H1 (cell line): ENCODE results near the gene GDPGP1. TPM values are rescaled to one million over a fixed set of nuclear protein-coding genes. Genes with fewer than 3 reads are reported as not detected.

Experiments
- CTCF ChIA-PET: fragments of 300-600 bp; sonication (Branson Sonifier 250); formaldehyde crosslinking; loops from one replicate; lab custom pipeline; 2021; ENCODE audit not compliant: partially characterized antibody; lab: Charles Lee
- POLR2A ChIA-PET: fragments of 300-600 bp; sonication (Branson Sonifier 250); formaldehyde crosslinking; loops from one replicate; lab custom pipeline; 2021; ENCODE audit warnings: inconsistent platforms; ENCODE audit not compliant: partially characterized antibody; lab: Charles Lee
- DNase-seq, 2 experiments: peaks; one replicate each; pipeline versions ENCODE4 v3.0.0 to v3.0.0-alpha.2; 2010 to 2022; ENCODE audit warnings: low spot score in 2 of 2, low read depth in 1 of 2, mixed read lengths in 1 of 2
- FAIRE-seq: peaks from 2 replicates; lab custom pipeline; 2011; peaks lifted over from hg19 to GRCh38; lab: Jason Lieb, UNC
- H2AFZ ChIP-seq: 2 replicates; pipeline ENCODE4 v1.8.1; 2012; ENCODE audit warnings: low read length, inconsistent platforms
- H2AK5ac ChIP-seq: 2 replicates; pipeline ENCODE4 v1.6.1; 2013; ENCODE audit warnings: low read depth, low read length
- H2BK120ac ChIP-seq: replicated peaks from 2 replicates; pipeline ENCODE3; 2013; ENCODE audit warnings: low read depth, low read length, inconsistent platforms
- H2BK12ac ChIP-seq: 2 replicates; pipeline ENCODE4 v1.6.1; 2013; ENCODE audit warnings: low read depth, low read length
- H2BK15ac ChIP-seq: 2 replicates; pipeline ENCODE4 v1.6.1; 2013; ENCODE audit warnings: low read length
- H2BK20ac ChIP-seq: 2 replicates; pipeline ENCODE4 v1.6.1; 2013; ENCODE audit warnings: low read length
- H2BK5ac ChIP-seq: 2 replicates; pipeline ENCODE4 v1.6.1; 2013; ENCODE audit warnings: low read depth, low read length
- H3K14ac ChIP-seq: 2 replicates; pipeline ENCODE4 v1.6.1; 2013; ENCODE audit warnings: inconsistent platforms; ENCODE audit not compliant: insufficient read length
- H3K18ac ChIP-seq: 2 replicates; pipeline ENCODE4 v1.6.1; 2013; ENCODE audit warnings: low read length; ENCODE audit errors: extremely low read depth
- H3K23ac ChIP-seq: 2 replicates; pipeline ENCODE4 v1.6.1; 2013; ENCODE audit warnings: inconsistent platforms; ENCODE audit not compliant: insufficient read length
- H3K23me2 ChIP-seq: 2 replicates; pipeline ENCODE4 v1.6.1; 2013; ENCODE audit warnings: low read depth, low read length
- H3K27ac ChIP-seq: 2 replicates; pipeline ENCODE4 v1.6.1; 2011; ENCODE audit warnings: low read depth, low read length, inconsistent platforms
- H3K27me3 ChIP-seq, 4 experiments: replicated peaks in 1 of 4; 1 replicate in 1 of 4; 2 replicates in 3 of 4; pipeline versions ENCODE4 v1.6.1 to v1.8.1; 2011 to 2013; ENCODE audit warnings: low read length in 3 of 4, mild to moderate bottlenecking in 3 of 4, inconsistent platforms in 2 of 4, mixed read lengths in 2 of 4, moderate library complexity in 1 of 4; ENCODE audit not compliant: control insufficient read depth in 3 of 4, insufficient read depth in 3 of 4; ENCODE audit errors: extremely low read depth in 1 of 4
- H3K36me3 ChIP-seq, 4 experiments: 2 replicates each; pipeline versions ENCODE4 v1.6.1 to v1.8.1; 2011 to 2013; ENCODE audit warnings: mild to moderate bottlenecking in 4 of 4, low read length in 3 of 4, moderate library complexity in 2 of 4, control low read depth in 1 of 4, inconsistent platforms in 1 of 4; ENCODE audit not compliant: insufficient read depth in 4 of 4, control insufficient read depth in 2 of 4
- H3K4ac ChIP-seq: replicated peaks from 2 replicates; pipeline ENCODE3; 2013; ENCODE audit warnings: low read length, low read depth, mixed read lengths, inconsistent platforms; ENCODE audit not compliant: insufficient read length
- H3K4me1 ChIP-seq, 4 experiments: replicated peaks in 1 of 4; 1 replicate in 1 of 4; 2 replicates in 3 of 4; pipeline versions ENCODE4 v1.6.1 to v1.8.1; 2011 to 2013; ENCODE audit warnings: low read length in 3 of 4, inconsistent platforms in 2 of 4, mixed read lengths in 1 of 4; ENCODE audit not compliant: insufficient read depth in 4 of 4, control insufficient read depth in 3 of 4
- H3K4me2 ChIP-seq, 2 experiments: 2 replicates each; pipeline versions ENCODE4 v1.6.1 to v1.8.1; 2011 to 2013; ENCODE audit warnings: low read depth in 2 of 2, low read length in 2 of 2, control low read depth in 1 of 2, inconsistent platforms in 1 of 2, mild to moderate bottlenecking in 1 of 2; ENCODE audit not compliant: insufficient read depth in 1 of 2
- H3K4me3 ChIP-seq, 4 experiments: fragments of 200-600, 300-600 bp in 1 of 4; sonication (generic), shearing (Covaris generic), sonication (Bioruptor Twin) in 1 of 4; 2 replicates each; pipeline versions ENCODE4 v1.5.1 to v1.8.1; 2011 to 2016; ENCODE audit warnings: low read length in 4 of 4, low read depth in 3 of 4, control low read depth in 2 of 4, inconsistent platforms in 2 of 4, mild to moderate bottlenecking in 2 of 4, mixed read lengths in 1 of 4, moderate library complexity in 1 of 4; ENCODE audit not compliant: insufficient read depth in 2 of 4; ENCODE audit errors: extremely low read depth in 1 of 4
- H3K56ac ChIP-seq: replicated peaks from 2 replicates; pipeline ENCODE3; 2013; ENCODE audit warnings: low read depth, mild to moderate bottlenecking, mixed read lengths, low read length, inconsistent platforms; ENCODE audit not compliant: insufficient read length
- H3K79me1 ChIP-seq: 2 replicates; pipeline ENCODE4 v1.6.1; 2013; ENCODE audit warnings: low read depth, low read length, control low read depth
- H3K79me2 ChIP-seq, 2 experiments: 2 replicates each; pipeline versions ENCODE4 v1.6.1 to v1.8.1; 2012 to 2013; ENCODE audit warnings: low read length in 2 of 2, mild to moderate bottlenecking in 2 of 2, inconsistent platforms in 1 of 2; ENCODE audit not compliant: insufficient read depth in 2 of 2, control insufficient read depth in 1 of 2
- H3K9ac ChIP-seq, 4 experiments: replicated peaks in 1 of 4; 1 replicate in 1 of 4; 2 replicates in 3 of 4; pipeline versions ENCODE4 v1.6.1 to v1.8.1; 2011 to 2013; ENCODE audit warnings: low read depth in 3 of 4, low read length in 3 of 4, control low read depth in 2 of 4, mild to moderate bottlenecking in 2 of 4, moderate library complexity in 2 of 4, inconsistent platforms in 1 of 4; ENCODE audit errors: extremely low read depth in 1 of 4
- H3K9me3 ChIP-seq, 2 experiments: 2 replicates each; pipeline versions ENCODE4 v1.6.1 to v1.8.1; 2012 to 2013; ENCODE audit warnings: mild to moderate bottlenecking in 2 of 2, moderate library complexity in 2 of 2, control low read depth in 1 of 2, inconsistent platforms in 1 of 2, low read depth in 1 of 2, low read length in 1 of 2, mixed read lengths in 1 of 2; ENCODE audit not compliant: insufficient read depth in 2 of 2
- H4K20me1 ChIP-seq, 2 experiments: replicated peaks in 1 of 2; 2 replicates each; pipeline versions ENCODE3 to v1.8.1; 2011 to 2013; ENCODE audit warnings: inconsistent platforms in 2 of 2, low read length in 2 of 2, mild to moderate bottlenecking in 1 of 2; ENCODE audit not compliant: insufficient read depth in 2 of 2, control insufficient read depth in 1 of 2
- H4K5ac ChIP-seq: 2 replicates; pipeline ENCODE4 v1.6.1; 2013; ENCODE audit warnings: low read length, low read depth, mixed read lengths, inconsistent platforms; ENCODE audit not compliant: insufficient read length
- H4K8ac ChIP-seq: 2 replicates; pipeline ENCODE4 v1.8.0; 2013; ENCODE audit warnings: mild to moderate bottlenecking, moderate library complexity, low read length, inconsistent platforms; ENCODE audit not compliant: insufficient read depth; ENCODE audit errors: extremely low read depth
- H4K91ac ChIP-seq: replicated peaks from 2 replicates; pipeline ENCODE3; 2013; ENCODE audit warnings: low read length, mixed read lengths, inconsistent platforms; ENCODE audit not compliant: insufficient read length
- BRCA1 ChIP-seq: IDR thresholded peaks from 2 replicates; pipeline ENCODE4 v1.6.1; 2012; ENCODE audit warnings: low read depth, low read length, improper control_type of control experiment
- CBX8 ChIP-seq: fragments of 300-800, 300-1000 bp; sonication (generic); IDR thresholded peaks from 2 replicates; pipeline ENCODE4 v1.7.1; 2016; ENCODE audit warnings: low read depth, low read length, borderline replicate concordance
- CEBPB ChIP-seq: IDR thresholded peaks from 2 replicates; pipeline ENCODE4 v1.6.1; 2012; ENCODE audit warnings: low read depth, low read length
- HDAC6 ChIP-seq: IDR thresholded peaks from one replicate; pipeline ENCODE4 v1.7.1; 2012; ENCODE audit warnings: low read depth, mild to moderate bottlenecking, inconsistent platforms, low read length, moderate library complexity
- JUN ChIP-seq: IDR thresholded peaks from 2 replicates; pipeline ENCODE4 v1.6.1; 2011; ENCODE audit warnings: low read depth, mild to moderate bottlenecking, improper control_type of control experiment, low read length
- JUND ChIP-seq: IDR thresholded peaks from 2 replicates; pipeline ENCODE4 v1.6.1; 2011; ENCODE audit warnings: mild to moderate bottlenecking, improper control_type of control experiment, low read length
- PHF8 ChIP-seq: fragments of 200-600 bp; sonication (generic); conservative IDR thresholded peaks from 2 replicates; pipeline ENCODE4 v1.7.1; 2012; ENCODE audit warnings: low read depth, mild to moderate bottlenecking, inconsistent platforms, low read length, moderate library complexity
- POLR2A ChIP-seq, 2 experiments: IDR thresholded peaks; 1 replicate in 1 of 2; 2 replicates in 1 of 2; pipeline ENCODE4 v1.6.1; 2011; ENCODE audit warnings: low read depth in 2 of 2, low read length in 2 of 2, mild to moderate bottlenecking in 2 of 2; ENCODE audit errors: control extremely low read depth in 1 of 2
- RFX5 ChIP-seq: IDR thresholded peaks from 2 replicates; pipeline ENCODE4 v1.6.1; 2011; ENCODE audit warnings: low read depth, low read length, improper control_type of control experiment, borderline replicate concordance
- SIN3A ChIP-seq, 2 experiments: IDR thresholded peaks in 1 of 2; conservative IDR thresholded peaks in 1 of 2; 2 replicates each; pipeline ENCODE4 v1.6.1; 2011 to 2012; ENCODE audit warnings: low read length in 2 of 2, improper control_type of control experiment in 1 of 2, low read depth in 1 of 2, mild to moderate bottlenecking in 1 of 2
- TCF12 ChIP-seq: IDR thresholded peaks from 2 replicates; pipeline ENCODE4 v1.6.1; 2011; ENCODE audit warnings: low read depth, mild to moderate bottlenecking, low read length
- TEAD4 ChIP-seq: IDR thresholded peaks from 2 replicates; pipeline ENCODE4 v1.6.1; 2012; ENCODE audit warnings: low read depth, low read length, inconsistent platforms, mixed read lengths
- WGBS, 2 experiments: shearing (Covaris generic) in 1 of 2; methylation state at CpG; one replicate each; pipeline versions ENCODE4 v1.1.6 to v1.1.7; 2013 to 2015; ENCODE audit warnings: low lambda C conversion rate in 2 of 2, mixed read lengths in 2 of 2, inconsistent platforms in 1 of 2, low coverage in 1 of 2, missing lambda C conversion rate in 1 of 2; ENCODE audit not compliant: insufficient replicate concordance in 2 of 2, insufficient coverage in 1 of 2, insufficient read length in 1 of 2; ENCODE audit errors: extremely low coverage in 1 of 2, missing lambda C conversion rate in 1 of 2; 5-methylcytosine and 5-hydroxymethylcytosine counted together
- polyA plus RNA-seq, 7 experiments: library from polyadenylated mRNA; depleted of rRNA in 3 of 7; stranded (reverse) in 5 of 7; unstranded in 2 of 7; fragments of >200 nt in 5 of 7; fragments of 200-250 nt in 2 of 7; gene quantifications; 1 replicate in 5 of 7; 2 replicates in 1 of 7; 4 replicates in 1 of 7; pipeline versions ENCODE4 v1.2.1 to v1.2.3, GENCODE V29; 2011 to 2013; ENCODE audit warnings: missing spikeins in 2 of 7, mixed read lengths in 2 of 7
- total RNA-seq: library from RNA; stranded (reverse); fragmentation: NEBNext Ultra II Directional; extraction: Animal tissue kit (Norgen Biotek cat#: 25700); gene quantifications from 2 replicates; pipeline ENCODE4 v1.2.1, GENCODE V29; 2021
- TF ChIP-seq, protein P1 (sequence below): IDR thresholded peaks from 2 replicates; pipeline ENCODE4 v1.6.1; 2011; ENCODE audit warnings: low read depth, mild to moderate bottlenecking, low read length; ENCODE audit not compliant: insufficient read depth

Gene GDPGP1
- total and polyA plus RNA-seq, 2 of the 8 experiments (the other 6 are each of a cell fraction or from before 2014, with no cell fraction given): 1.8 to 5.6 TPM

DNA sequence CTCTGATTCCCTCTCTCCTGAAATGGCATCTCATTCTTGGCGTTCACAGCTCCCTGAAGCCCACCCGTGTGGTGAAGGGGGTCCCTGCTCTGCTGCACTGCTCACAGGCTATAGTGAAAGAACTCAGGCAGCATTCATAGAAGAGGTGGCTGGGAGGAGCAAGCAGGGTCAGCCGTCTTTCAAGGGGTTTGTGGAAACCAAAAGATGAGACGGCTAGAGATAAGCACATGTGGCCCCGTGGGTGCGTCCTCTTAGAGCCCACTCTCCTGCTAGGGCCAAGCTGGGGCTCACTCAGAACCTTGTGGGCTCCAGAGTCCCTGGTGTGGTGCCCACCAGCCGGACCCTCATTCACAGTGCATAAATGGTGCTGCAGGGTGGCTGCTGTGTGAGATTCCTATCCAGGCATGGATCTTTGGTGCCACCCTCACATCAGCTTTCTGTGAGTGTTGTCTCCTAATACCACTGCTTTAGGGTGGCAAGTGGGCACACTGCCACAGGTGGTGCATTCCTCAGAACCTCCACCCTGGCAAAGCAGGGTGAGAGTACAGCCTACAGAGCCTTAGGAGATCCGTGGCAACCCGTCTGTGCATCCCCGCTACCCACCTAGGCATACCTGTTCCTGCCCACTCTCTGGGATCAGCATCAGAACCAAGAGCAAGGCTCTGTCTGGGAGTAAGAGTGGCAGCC is 44.1 kb upstream of the GDPGP1 start:
- Histone ChIP-seq H3K56ac (no peak overlapping the region), H3K79me1 (peaks cover 3% of the 10 kb centered on the region; the same call in 1 of the 2 replicates), H3K36me3 (no peaks in the 10 kb centered on the region), H3K4me1 (peaks cover 0 to 10% (median 6%) of the 10 kb centered on the region in 4 experiments; a peak in 6 of 7 replicates), H3K27me3 (no peaks in the 10 kb centered on the region), H3K9ac (no peak overlapping the region), H4K5ac (no peak overlapping the region), H3K14ac (no peak overlapping the region), H4K8ac (no peak overlapping the region), H4K91ac (no peak overlapping the region), H3K9me3 (no peaks in the 10 kb centered on the region), H2BK5ac (no peak overlapping the region), H3K27ac (no peak overlapping the region), H3K79me2 (no peaks in the 10 kb centered on the region), H4K20me1 (peaks cover 0 to 2% of the 10 kb centered on the region in 2 experiments), H2BK12ac (no peak overlapping the region), H3K4ac (no peak overlapping the region), H3K23ac (no peak overlapping the region), H2BK120ac (no peak overlapping the region), H3K4me2 (no peak overlapping the region), H2BK15ac (peak overlapping the region; percentile 12; the same call in 1 of the 2 replicates), H2AK5ac (no peak overlapping the region), H2BK20ac (no peak overlapping the region), H2AFZ (no peak overlapping the region), H3K4me3 (no peak overlapping the region), H3K23me2 (peaks cover 6% of the 10 kb centered on the region; the same call in 1 of the 2 replicates), H3K18ac (no peak overlapping the region)
- WGBS, 2 experiments: 89% methylated on average over 10 of the region's 10 CpGs; no CpG with 5 or more reads in 1 of the 2 experiments
- DNase-seq (no peak), FAIRE-seq (no peak)
- ChIA-PET POLR2A (interaction anchor here (0.6 to 1.4 kb wide), 2 partner anchors 13 to 37 kb away, joined by 3 to 4 read pairs; no protein-coding TSS in a partner anchor), CTCF (interaction anchor here (0.8 to 3.7 kb wide), 10 partner anchors 10 to 116 kb away, joined by 3 to 14 read pairs (median 3); partner anchors contain the start of gene SEMA4B)
- TF ChIP-seq HDAC6 (no peak), BRCA1 (no peak), JUND (no peak), SIN3A (conservative IDR thresholded peaks at IDR 0.05 in 1 of 2, IDR thresholded peaks at IDR 0.05 in 1 of 2; ENCODE audit: low read depth in 1 of 2, low read length in 2 of 2) (no peak), TCF12 (no peak), RFX5 (no peak), PHF8 (no peak), CBX8 (no peak), JUN (no peak), TEAD4 (no peak), CEBPB (no peak), POLR2A (IDR thresholded peaks at IDR 0.05; ENCODE audit: control extremely low read depth in 1 of 2, low read depth in 2 of 2, low read length in 2 of 2) (no peak)
- TF ChIP-seq, protein P1, sequence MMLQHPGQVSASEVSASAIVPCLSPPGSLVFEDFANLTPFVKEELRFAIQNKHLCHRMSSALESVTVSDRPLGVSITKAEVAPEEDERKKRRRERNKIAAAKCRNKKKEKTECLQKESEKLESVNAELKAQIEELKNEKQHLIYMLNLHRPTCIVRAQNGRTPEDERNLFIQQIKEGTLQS: no peak
